PC-3 (cell line): ENCODE measurements around the gene JAM2. TPM values are rescaled to one million over a fixed set of nuclear protein-coding genes. Genes with fewer than 3 reads are reported as not detected.
A peak's percentile ranks its signal among the peaks of the same experiment; 100 is the strongest.

ENCODE experiments used
- ATAC-seq: fragments of 200-7000 bp; cut with Tn5 transposase; 2 replicates; pipeline ENCODE4 v1.9.1; 2020; ENCODE audit warnings: mild to moderate bottlenecking, moderate library complexity
- Bru-seq: library from RNA; stranded (reverse); fragments of 400-500 nt; gene quantifications from one replicate; lab custom pipeline; 2021; lab: Mats Ljungman, UMichigan
- BruChase-seq, 2 experiments: library from RNA; stranded (reverse); fragments of 400-500 nt; gene quantifications; one replicate each; lab custom pipeline; 2021; lab: Mats Ljungman, UMichigan
- BruUV-seq: library from RNA; stranded (reverse); fragments of 400-500 nt; replicated peaks from 2 replicates; lab custom pipeline; 2021; lab: Mats Ljungman, UMichigan
- CTCF ChIA-PET: fragments of 300-600 bp; sonication (Branson Sonifier 250); formaldehyde crosslinking; loops from one replicate; lab custom pipeline; 2022; ENCODE audit warnings: antibody characterized with exemption; lab: Charles Lee
- POLR2A ChIA-PET: fragments of 300-600 bp; sonication (Branson Sonifier 250); formaldehyde crosslinking; loops from one replicate; lab custom pipeline; 2022; ENCODE audit warnings: antibody characterized with exemption; ENCODE audit not compliant: unreplicated experiment; lab: Charles Lee
- DNase-seq: peaks from one replicate; pipeline ENCODE4 v3.0.0-alpha.2; 2015
- H2AFZ ChIP-seq: fragments of 300-600 bp; sonication (generic); 2 replicates; pipeline ENCODE4 v1.6.0; 2016; ENCODE audit warnings: antibody characterized with exemption, low read length
- H3F3A ChIP-seq: fragments of 300-600 bp; sonication (generic); one replicate; pipeline ENCODE4 v1.6.0; 2017; ENCODE audit warnings: antibody characterized with exemption, low read length, control low read depth, mild to moderate bottlenecking; ENCODE audit not compliant: unreplicated experiment
- H3K27ac ChIP-seq: fragments of 300-600 bp; sonication (generic); 2 replicates; pipeline ENCODE4 v1.5.1; 2016; ENCODE audit warnings: mild to moderate bottlenecking, low read length
- H3K27me3 ChIP-seq: fragments of 300-600 bp; sonication (generic); 2 replicates; pipeline ENCODE4 v1.6.1; 2016; ENCODE audit warnings: low read length, mixed read lengths
- H3K36me3 ChIP-seq: fragments of 300-600 bp; sonication (generic); 2 replicates; pipeline ENCODE4 v1.6.1; 2016; ENCODE audit warnings: low read depth, mixed run types, low read length, mixed read lengths
- H3K4me1 ChIP-seq: fragments of 300-600 bp; sonication (generic); 2 replicates; pipeline ENCODE4 v1.5.1; 2016; ENCODE audit warnings: low read length; ENCODE audit not compliant: insufficient read depth
- H3K4me2 ChIP-seq: fragments of 300-600 bp; sonication (generic); 2 replicates; pipeline ENCODE4 v1.6.0; 2016; ENCODE audit warnings: low read length
- H3K4me3 ChIP-seq: fragments of 300-600 bp; sonication (generic); 2 replicates; pipeline ENCODE4 v1.5.1; 2016; ENCODE audit warnings: mild to moderate bottlenecking, low read length, mixed read lengths
- H3K79me2 ChIP-seq: fragments of 300-600 bp; sonication (generic); 2 replicates; pipeline ENCODE4 v1.6.1; 2017; ENCODE audit warnings: low read length, mixed read lengths
- H3K9ac ChIP-seq: fragments of 300-600 bp; sonication (generic); 2 replicates; pipeline ENCODE4 v1.6.0; 2016; ENCODE audit warnings: mild to moderate bottlenecking, low read length
- H3K9me2 ChIP-seq: fragments of 300-600 bp; sonication (generic); replicated peaks from 2 replicates; pipeline ENCODE4 v1.6.1; 2016; ENCODE audit warnings: mixed run types, low read length, mixed read lengths
- H3K9me3 ChIP-seq: fragments of 300-600 bp; sonication (generic); 2 replicates; pipeline ENCODE4 v1.6.1; 2016; ENCODE audit warnings: low read length, mixed read lengths
- H4K20me1 ChIP-seq: fragments of 300-600 bp; sonication (generic); 2 replicates; pipeline ENCODE4 v1.6.1; 2016; ENCODE audit warnings: low read length, mixed read lengths
- CTCF ChIP-seq: fragments of 300-600 bp; sonication (generic); conservative IDR thresholded peaks from 2 replicates; pipeline ENCODE4 v1.5.1; 2017; ENCODE audit warnings: antibody characterized with exemption, low read depth, mild to moderate bottlenecking, low read length
- EZH2 ChIP-seq: fragments of 300-600 bp; sonication (generic); IDR thresholded peaks from one replicate; pipeline ENCODE4 v1.6.1; 2017; ENCODE audit warnings: antibody characterized with exemption, mild to moderate bottlenecking, low read length; ENCODE audit not compliant: unreplicated experiment
- EZH2phosphoT487 ChIP-seq: fragments of 300-600 bp; sonication (generic); IDR thresholded peaks from 2 replicates; pipeline ENCODE4 v1.6.1; 2018; ENCODE audit warnings: mild to moderate bottlenecking, antibody characterized with exemption, low read length, borderline replicate concordance
- intact Hi-C: fragments of 100-400 bp; cut with micrococcal nuclease; formaldehyde crosslinking; loops from 2 replicates; pipeline ENCODE4 v1.9.0; 2023
- long read RNA-seq: library from polyadenylated mRNA; unstranded; transcript quantifications from one replicate; pipeline ENCODE4 v2.0.0, GENCODE V29; 2021; ENCODE audit not compliant: unreplicated experiment
- total RNA-seq: library from RNA; depleted of rRNA; stranded (reverse); fragments of >200 nt; gene quantifications from 2 replicates; pipeline ENCODE4 v1.2.3, GENCODE V29; 2014; rRNA removed

JAM2 gene, protein sequence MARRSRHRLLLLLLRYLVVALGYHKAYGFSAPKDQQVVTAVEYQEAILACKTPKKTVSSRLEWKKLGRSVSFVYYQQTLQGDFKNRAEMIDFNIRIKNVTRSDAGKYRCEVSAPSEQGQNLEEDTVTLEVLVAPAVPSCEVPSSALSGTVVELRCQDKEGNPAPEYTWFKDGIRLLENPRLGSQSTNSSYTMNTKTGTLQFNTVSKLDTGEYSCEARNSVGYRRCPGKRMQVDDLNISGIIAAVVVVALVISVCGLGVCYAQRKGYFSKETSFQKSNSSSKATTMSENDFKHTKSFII
- not detected in 2 replicates for total RNA-seq
- percentile 14 among the genes with signal in this experiment for Bru-seq, nascent RNA
- BruChase-seq, experiment 1, labeled RNA remaining after a 6-hour chase = percentile 17 among the genes with signal in this experiment
- BruChase-seq, experiment 2, labeled RNA remaining after a 2-hour chase = percentile 18 among the genes with signal in this experiment
- long read RNA-seq, partial matches to known transcripts = 0 of 1 reads
- long read RNA-seq, other reads (novel, unspliced or antisense) = 1 of 1 reads

GRCh38 chr21:25638660-25639550 lies at the start of gene JAM2:
Gene JAM2, plus strand, starts transcription at chr21:25639258. Its CDS starts 564 bp downstream, at chr21:25639822.
- ChIA-PET POLR2A (no interaction called here), CTCF (interaction anchor here (0.6 kb wide), 1 partner anchor 222 kb away, joined by 3 read pairs; no protein-coding TSS in a partner anchor)
- Histone ChIP-seq H3K4me2 (peak within 1 kb of the TSS; percentile 41), H3K4me3 (0 out of 2 replicates have a peak within 1 kb of the TSS, but pooled peaks have one; percentile 37), H3F3A (no peaks in the 10 kb centered on the region), H3K9me3 (no peaks in the 10 kb centered on the region), H3K36me3 (no peaks in the 10 kb centered on the region), H3K4me1 (no peaks in the 10 kb centered on the region), H4K20me1 (no peaks in the 10 kb centered on the region), H2AFZ (peak within 1 kb of the TSS; percentile 29; the same call in 1 of the 2 replicates), H3K27me3 (peaks cover 28% of the 10 kb centered on the region), H3K9ac (no peak within 1 kb of the TSS), H3K79me2 (no peaks in the 10 kb centered on the region), H3K27ac (no peak within 1 kb of the TSS), H3K9me2 (no peaks in the 10 kb centered on the region)
- ATAC-seq = no peak; the same call in 1 of the 2 replicates
- intact Hi-C loops = no loop called here
- no peak for DNase-seq
- BruUV-seq = no TSS peak
- no peak for TF ChIP-seq CTCF
- TF ChIP-seq EZH2phosphoT487 = no peak
- TF ChIP-seq EZH2 = no peak

DNA sequence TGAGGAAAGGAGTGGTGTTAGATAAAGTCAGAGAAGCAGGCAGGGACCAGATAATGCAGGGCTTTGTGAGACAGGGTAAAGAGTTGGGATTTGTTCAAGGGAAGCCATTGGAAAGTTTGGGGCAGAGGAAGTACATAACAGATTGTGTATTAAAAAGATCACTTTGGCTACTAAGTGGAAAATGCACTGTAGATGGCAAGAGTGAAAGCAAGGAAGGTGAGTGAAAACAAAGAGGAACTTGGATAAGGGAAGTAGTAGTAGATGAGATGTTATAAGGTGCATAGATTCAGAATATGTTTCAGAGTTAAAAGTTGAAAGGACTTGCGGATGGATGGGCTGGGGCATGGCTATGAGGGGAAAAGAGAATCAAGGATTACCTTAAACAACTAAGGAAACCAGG lies 49.2 kb upstream of the JAM2 start:
- H3K27ac ChIP-seq = no peak overlapping the region
- intact Hi-C loops = no loop called here
- no peak overlapping the region for H3K4me3 ChIP-seq
- no peak overlapping the region for H2AFZ ChIP-seq
- CTCF ChIA-PET = no interaction called here
- H3K4me2 ChIP-seq = no peak overlapping the region
- H3K79me2 ChIP-seq = no peaks in the 10 kb centered on the region
- TF ChIP-seq EZH2phosphoT487 = no peak
- ATAC-seq (no peak), DNase-seq (no peak)
- H3K9ac ChIP-seq = no peak overlapping the region
- no peaks in the 10 kb centered on the region for H3F3A ChIP-seq
- no peaks in the 10 kb centered on the region for H3K27me3 ChIP-seq
- no peaks in the 10 kb centered on the region for H3K4me1 ChIP-seq
- peaks cover 59% of the 10 kb centered on the region for H3K36me3 ChIP-seq
- H3K9me2 ChIP-seq = no peaks in the 10 kb centered on the region
- H4K20me1 ChIP-seq = no peaks in the 10 kb centered on the region
- no TSS peak for BruUV-seq
- no peaks in the 10 kb centered on the region for H3K9me3 ChIP-seq
- POLR2A ChIA-PET = no interaction called here
